GM19238 (cell line): ENCODE measurements around the gene OR52K1.

ENCODE experiments used
- DNase-seq: peaks from one replicate; pipeline ENCODE4 v3.0.0; 2011; ENCODE audit warnings: low spot score; ENCODE audit not compliant: insufficient read length

Gene OR52K1

GRCh38 chr11:4482445-4482844 lies at the start of gene OR52K1:
Gene OR52K1, plus strand, starts transcription at chr11:4482646. Its CDS starts 6,255 bp downstream, at chr11:4488901.
- no peak for DNase-seq

DNA sequence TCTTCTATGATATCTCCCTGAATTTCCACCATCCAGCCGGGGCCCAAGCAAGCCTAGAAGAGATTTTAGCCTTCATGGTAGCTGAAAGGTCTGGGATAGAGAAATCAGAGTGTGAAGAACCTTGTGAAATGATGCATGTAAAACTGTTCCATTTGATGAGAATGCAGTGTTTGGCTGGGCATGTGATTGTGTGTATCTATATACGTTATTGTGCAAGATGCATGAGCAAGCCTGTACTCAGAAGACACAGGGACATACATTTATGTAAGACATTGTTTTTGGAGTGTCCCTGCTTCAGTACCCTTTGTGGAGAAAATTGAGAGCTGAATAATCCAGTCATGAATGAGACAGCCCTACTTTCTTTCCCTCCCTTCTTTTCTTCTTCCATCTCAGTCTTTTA lies 48.6 kb upstream of the OR52K1 start:
- DNase-seq = no peak

DNA sequence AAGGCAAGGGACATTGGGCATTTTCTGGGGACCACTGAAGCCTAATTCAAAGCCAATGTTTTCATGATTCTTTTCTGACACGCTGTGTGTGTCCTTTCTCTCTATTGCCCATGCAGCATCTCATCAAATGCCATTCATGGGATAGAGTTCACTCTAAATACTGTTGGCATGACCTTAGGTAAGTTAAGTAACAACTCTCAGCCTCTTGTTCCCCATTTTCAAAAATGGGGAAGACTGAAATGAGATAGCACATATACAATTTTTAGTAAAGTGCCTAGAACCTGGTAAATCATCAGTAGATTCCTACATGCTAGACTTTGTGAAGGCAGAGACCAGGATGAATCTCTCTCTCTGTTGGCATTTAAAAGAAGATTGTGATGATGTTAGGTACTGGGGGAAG lies 46.0 kb upstream of the OR52K1 start:
- no peak for DNase-seq

DNA sequence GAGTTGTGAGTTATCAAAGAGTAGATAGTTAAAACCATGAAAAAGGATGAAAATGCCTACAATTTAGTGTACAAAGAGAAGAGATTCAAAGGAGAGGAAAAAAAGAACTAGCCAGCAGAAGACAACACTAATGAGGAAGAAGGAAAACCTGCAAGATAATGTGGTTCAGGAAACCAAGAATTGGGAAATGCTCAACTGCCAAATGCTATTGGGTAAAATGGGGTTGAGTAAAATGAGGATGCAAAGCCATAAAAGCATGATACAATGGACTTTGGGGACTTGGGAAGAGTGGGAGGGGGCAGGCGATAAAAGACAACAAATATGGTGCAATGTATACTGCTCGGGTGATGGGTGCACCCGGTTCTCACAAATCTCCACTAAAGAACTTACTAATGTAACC lies 40.9 kb upstream of the OR52K1 start:
- DNase-seq = no peak

DNA sequence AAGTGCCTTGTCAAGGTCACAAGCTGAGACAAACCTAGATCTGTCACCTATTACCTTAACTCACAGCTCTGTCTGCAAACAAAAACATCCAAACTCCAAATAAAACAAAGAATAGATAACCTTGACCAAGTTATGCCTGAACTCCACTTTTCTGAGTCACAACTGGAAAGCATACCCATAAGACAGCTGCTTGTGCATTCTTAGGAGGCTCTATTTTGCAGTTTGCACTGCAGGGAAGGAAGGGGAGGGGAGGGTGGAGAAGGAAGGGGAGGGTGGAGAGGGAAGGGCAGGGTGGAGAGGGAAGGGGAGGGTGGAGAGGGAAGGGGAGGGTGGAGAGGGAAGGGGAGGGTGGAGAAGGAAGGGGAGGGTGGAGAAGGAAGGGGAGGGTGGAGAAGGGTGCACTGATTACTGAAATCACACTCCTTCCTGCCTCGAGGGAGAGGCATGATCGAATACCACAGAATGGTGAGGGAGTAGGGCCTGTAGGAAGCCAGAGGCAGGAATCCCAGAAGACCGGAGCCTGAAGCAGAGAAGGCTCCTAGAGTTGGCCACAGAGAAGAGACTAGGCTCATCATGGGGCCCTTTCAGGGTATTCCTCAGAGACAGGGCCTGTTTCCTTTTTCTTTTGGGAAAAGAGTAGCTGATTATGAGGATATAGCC lies 39.1 kb upstream of the OR52K1 start:
- no peak for DNase-seq

- DNase-seq = no peak
Measured at GRCh38 chr11:4448995-4449394, 33.5 kb upstream of the OR52K1 start, which contains the start of gene OR52K2. Gene OR52K2, plus strand, starts transcription at chr11:4449295. Its CDS starts 45 bp downstream, at chr11:4449340.

- DNase-seq = no peak
Measured at GRCh38 chr11:4453118-4453517, 29.3 kb upstream of the OR52K1 start.

DNA sequence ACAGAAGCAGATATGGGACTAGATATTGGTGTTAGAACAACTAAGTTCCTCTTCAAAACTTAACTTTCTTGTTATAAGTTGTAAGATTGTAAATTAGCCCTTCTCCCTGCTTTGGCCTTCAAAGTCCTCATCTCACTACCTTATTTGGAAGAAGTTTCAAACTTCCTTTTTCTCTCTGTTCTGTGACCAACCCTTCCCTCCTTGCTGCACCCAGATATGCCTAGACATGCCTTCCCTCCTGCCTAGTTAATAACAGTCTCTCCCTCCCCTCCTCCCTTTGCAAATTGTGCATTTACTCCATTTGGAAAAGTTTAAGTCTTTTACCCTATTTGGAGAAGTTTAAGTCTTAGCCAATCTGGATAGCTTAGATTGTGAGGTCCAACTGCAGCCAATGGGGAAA lies 28.4 kb upstream of the OR52K1 start:
- DNase-seq = no peak

DNA sequence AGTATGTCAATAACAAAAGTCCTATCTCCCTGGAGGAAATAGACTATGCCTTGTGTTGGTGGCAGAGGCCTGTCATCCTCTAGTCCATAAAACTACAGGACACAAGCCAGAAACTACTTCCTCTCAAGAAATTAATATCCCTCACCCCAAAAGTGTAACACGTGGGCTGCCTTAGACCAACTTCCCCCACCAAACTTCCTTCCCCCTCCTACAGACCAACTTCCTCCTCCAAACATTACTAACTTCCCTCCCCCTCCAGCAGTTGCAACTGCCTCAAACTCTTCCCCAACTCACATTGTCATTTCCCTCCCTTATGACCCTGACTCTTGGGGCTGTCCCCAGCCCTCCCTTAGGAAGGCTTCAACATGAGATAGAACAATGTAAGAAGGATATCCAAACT lies 27.0 kb upstream of the OR52K1 start:
- DNase-seq = no peak

- DNase-seq = no peak
Measured at GRCh38 chr11:4459500-4459899, 22.9 kb upstream of the OR52K1 start.

DNA sequence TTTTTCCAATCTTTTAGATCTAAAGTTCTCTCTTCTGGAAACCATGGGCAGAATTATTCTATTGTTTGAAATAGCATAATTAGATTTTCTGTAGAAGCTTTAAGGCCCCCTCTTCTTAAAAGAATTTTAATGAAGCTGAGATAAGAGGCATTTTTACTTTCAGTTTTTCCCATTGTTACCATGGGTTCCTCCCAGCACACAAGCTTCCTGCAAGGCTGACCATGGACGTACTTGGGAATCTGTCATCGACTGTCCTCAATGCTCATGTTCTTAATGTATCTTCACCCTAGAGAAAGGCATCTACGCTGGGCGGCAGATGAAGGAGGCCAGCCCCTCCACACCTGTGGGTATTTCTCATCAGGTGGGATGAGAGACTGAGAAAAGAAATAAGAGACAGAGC lies 22.3 kb upstream of the OR52K1 start:
- no peak for DNase-seq

- no peak for DNase-seq
Measured at GRCh38 chr11:4464216-4465159, 18.0 kb upstream of the OR52K1 start.

DNA sequence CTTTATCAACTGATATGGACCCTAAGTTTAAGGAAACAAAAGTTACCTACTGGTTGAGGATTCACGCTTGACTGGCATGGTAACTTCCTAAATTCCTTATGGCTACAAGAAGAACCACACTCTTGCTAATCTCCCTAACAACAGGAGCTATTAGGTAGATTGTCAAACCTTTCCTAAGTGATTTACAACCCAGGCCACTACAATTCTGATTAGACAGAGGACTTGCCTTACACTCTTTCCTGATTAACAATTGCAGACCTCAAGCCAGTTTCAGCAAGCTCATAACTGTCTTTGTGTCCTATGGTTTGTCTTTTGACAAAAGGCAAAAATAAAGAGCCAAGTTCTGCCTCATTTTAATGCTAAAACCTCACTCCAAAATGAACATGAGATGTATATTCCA lies 17.0 kb upstream of the OR52K1 start:
- DNase-seq = no peak

GRCh38 chr11:4466131-4466870 lies 16.1 kb upstream of the OR52K1 start:
- DNase-seq = no peak

GRCh38 chr11:4466871-4467442 lies 15.5 kb upstream of the OR52K1 start:
- DNase-seq = no peak

GRCh38 chr11:4467811-4468606 lies 14.4 kb upstream of the OR52K1 start:
- DNase-seq = no peak

GRCh38 chr11:4479644-4480043 lies 2.8 kb upstream of the OR52K1 start:
- DNase-seq = no peak

DNA sequence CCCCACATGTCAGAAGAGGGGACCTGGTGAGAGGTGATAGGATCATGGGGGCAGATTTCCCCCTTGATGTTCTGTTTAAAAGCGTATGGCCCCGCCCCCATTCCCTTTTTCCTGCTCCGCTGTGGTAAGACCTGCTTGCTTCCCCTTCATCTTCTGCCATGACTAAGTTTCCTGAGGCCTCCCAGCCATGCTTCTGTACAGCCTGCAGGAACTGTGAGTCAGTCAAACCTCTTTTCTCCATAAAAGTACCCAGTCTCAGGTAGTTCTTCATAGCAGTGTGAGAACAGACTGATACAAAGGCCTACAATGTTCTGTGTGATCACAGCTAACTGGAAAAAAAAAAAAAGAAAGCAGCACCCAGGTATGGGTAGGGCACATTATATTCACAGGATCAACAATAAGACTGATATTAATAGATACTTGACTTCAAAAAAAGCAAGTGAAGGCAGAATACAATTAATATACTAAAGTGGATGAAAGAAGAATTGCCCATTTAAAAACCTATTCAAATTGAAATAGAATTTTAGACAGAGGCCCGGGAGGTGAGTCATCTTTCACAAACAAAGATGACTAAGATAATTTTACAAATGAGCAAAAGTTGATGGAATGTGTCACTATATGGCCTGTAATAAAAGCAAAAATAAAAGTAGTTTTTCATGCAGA lies 1.7 kb upstream of the OR52K1 start:
- no peak for DNase-seq

DNA sequence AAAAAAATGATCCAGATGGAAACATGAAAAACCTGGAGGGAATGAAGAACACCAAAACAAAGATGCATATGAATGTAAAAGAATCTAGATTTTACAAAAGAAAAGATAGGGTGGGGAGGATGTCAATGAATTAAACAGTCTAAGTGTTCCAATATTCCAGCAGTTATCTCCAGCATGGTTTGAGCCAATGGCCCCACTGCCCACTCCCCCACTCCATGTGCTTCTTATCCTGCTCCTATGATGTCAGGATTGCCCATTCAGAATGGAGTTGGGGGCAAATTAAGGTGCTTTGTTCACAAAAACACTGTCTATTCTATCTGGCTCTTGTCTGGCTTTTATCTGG lies 1.2 kb upstream of the OR52K1 start:
- DNase-seq = no peak

DNA sequence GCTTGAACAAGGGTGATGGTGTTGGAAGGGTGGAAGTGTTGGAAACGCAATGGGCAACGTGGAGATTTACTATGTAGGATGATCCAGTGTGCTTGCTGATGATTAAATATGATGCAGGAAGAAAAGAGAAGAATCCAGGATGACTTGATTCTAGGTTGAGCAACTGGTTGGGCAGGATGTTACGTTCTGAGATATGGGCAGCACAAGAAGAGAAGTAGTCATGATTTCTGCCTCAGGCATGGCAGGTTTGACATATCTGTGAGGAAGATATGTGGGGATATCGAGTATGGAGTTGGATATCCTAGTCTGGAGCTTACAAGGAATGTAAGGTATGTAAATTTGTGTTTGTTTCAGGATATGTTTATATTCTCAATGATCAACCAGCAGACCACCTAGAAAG lies 1.9 kb downstream of the OR52K1 start:
- DNase-seq = no peak
